GM23338 (cell line): Measurements from ENCODE around the gene HBB.

Experiments used
- CREB1 ChIP-seq: fragments of 250-450 bp; sonication (Bioruptor Pico); IDR thresholded peaks from 2 replicates; pipeline ENCODE4 v1.5.0; 2020; ENCODE audit warnings: low read depth, mild to moderate bottlenecking, moderate library complexity
- CTCF ChIP-seq, 2 experiments: fragments of 200-600 bp in 1 of 2; sonication (generic) in 1 of 2; conservative IDR thresholded peaks; 2 replicates each; pipeline versions ENCODE4 v1.5.1 to v1.6.1; 2016 to 2017; ENCODE audit warnings: antibody characterized with exemption in 2 of 2, low read depth in 2 of 2, mild to moderate bottlenecking in 2 of 2, moderate library complexity in 1 of 2
- ETS1 ChIP-seq: IDR thresholded peaks from 2 replicates; pipeline ENCODE4 v1.6.1; 2016; ENCODE audit warnings: antibody characterized with exemption
- POLR2AphosphoS5 ChIP-seq: IDR thresholded peaks from 2 replicates; pipeline ENCODE4 v1.6.1; 2016; ENCODE audit warnings: antibody characterized with exemption, low read depth

GRCh38 chr11:5200582-5200981 is 26.3 kb downstream of the HBB start, which contains the start of gene OR51V1:
- TF ChIP-seq CTCF (conservative IDR thresholded peaks at IDR 0.05; ENCODE audit: low read depth in 2 of 2), result no peak
- TF ChIP-seq ETS1, result no peak
- TF ChIP-seq POLR2AphosphoS5, result no peak
- no peak for TF ChIP-seq CREB1
